Mucosa of descending colon (tissue), 3 donors: ENCODE data around the gene ASMTL. TPM values are rescaled to one million over a fixed set of nuclear protein-coding genes. Genes with fewer than 3 reads are reported as not detected.
A peak's percentile ranks its signal among the peaks of the same experiment; 100 is the strongest.

Experiments used
- ATAC-seq: fragments of 200-7000 bp; cut with Tn5 transposase; one replicate; pipeline ENCODE4 v1.9.1; 2020; ENCODE audit warnings: mild to moderate bottlenecking, moderate library complexity
- DNase-seq, 3 donors: peaks; one replicate each; pipeline ENCODE4 v3.0.0-alpha.2; 2020
- H3K36me3 ChIP-seq: fragments of 200-600 bp; one replicate; pipeline ENCODE4 v1.8.0; 2021; ENCODE audit warnings: low read depth, mild to moderate bottlenecking
- H3K4me1 ChIP-seq: fragments of 200-600 bp; one replicate; pipeline ENCODE4 v1.8.0; 2021; ENCODE audit warnings: low read depth, mild to moderate bottlenecking
- H3K4me3 ChIP-seq: fragments of 200-600 bp; one replicate; pipeline ENCODE4 v1.8.0; 2021; ENCODE audit warnings: mild to moderate bottlenecking
- H3K9me3 ChIP-seq: fragments of 200-600 bp; one replicate; pipeline ENCODE4 v1.8.0; 2021; ENCODE audit warnings: mild to moderate bottlenecking
- CTCF ChIP-seq: fragments of 200-600 bp; IDR thresholded peaks from one replicate; pipeline ENCODE4 v1.8.0; 2022; ENCODE audit warnings: antibody characterized with exemption, mild to moderate bottlenecking
- intact Hi-C, 2 donors: fragments of 100-400 bp; cut with DNase I in 1 of 2; cut with micrococcal nuclease in 1 of 2; formaldehyde crosslinking; loops; one replicate each; pipeline versions ENCODE4 v1.11.0 to v1.11.1; 2022; cut with DNase I, micrococcal nuclease
- total RNA-seq, 3 donors: library from RNA; stranded (reverse); fragmentation: NEBNext Ultra II Directional in 2 of 3; extraction: Animal tissue kit (Norgen Biotek cat#: 25700) in 2 of 3; gene quantifications; one replicate each; pipeline versions ENCODE4 v1.2.1 to v1.2.4, GENCODE V29; 2021 to 2023
- donor health status: DM: no; HTN: no; CAD: no; lungs with moderate emphysema.
- donor health status: DM: no; HTN: no; CAD: no.
- donor health status: DM: no; HTN: yes; CAD: no.

ASMTL gene
- total RNA-seq, 3 donors from 2014 or later = 15.6 to 32.0 (median 18.8) TPM

GRCh38 chrX:1488745-1489144, 36.0 kb upstream of the ASMTL start:
- intact Hi-C loops = no loop called here
- Histone ChIP-seq H3K36me3 (no peaks in the 10 kb centered on the region), H3K9me3 (no peaks in the 10 kb centered on the region), H3K4me3 (no peak overlapping the region), H3K4me1 (no peaks in the 10 kb centered on the region)
- no peak for TF ChIP-seq CTCF
- ATAC-seq (no peak), DNase-seq (no peak)

DNA sequence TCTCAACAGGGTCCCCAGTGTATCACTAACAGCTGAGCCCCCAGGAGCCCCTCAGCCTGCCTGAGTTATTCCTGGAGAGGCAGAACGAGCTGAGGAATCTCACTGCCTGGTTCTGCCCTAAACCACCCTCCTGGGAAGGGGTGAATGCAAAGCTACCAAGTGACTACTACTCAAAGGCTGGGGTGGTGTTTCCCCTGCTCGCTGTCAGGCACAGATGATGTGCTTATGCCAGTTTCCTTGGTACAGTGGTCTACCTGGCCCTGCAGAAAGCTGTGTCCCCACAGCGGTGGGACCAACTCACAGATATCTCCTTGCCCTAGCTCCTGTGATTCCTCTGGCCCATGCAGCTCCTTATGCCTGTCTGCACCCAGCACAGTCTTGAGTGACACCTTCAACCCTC, 35.4 kb upstream of the ASMTL start:
- intact Hi-C loops = no loop called here
- TF ChIP-seq CTCF = no peak
- H3K36me3 ChIP-seq = no peaks in the 10 kb centered on the region
- ATAC-seq (no peak), DNase-seq (no peak)
- no peak overlapping the region for H3K4me3 ChIP-seq
- H3K9me3 ChIP-seq = no peaks in the 10 kb centered on the region
- no peaks in the 10 kb centered on the region for H3K4me1 ChIP-seq

- ATAC-seq (no peak), DNase-seq (no peak)
- no peak overlapping the region for H3K4me3 ChIP-seq
- intact Hi-C loops = no loop called here
- no peaks in the 10 kb centered on the region for H3K36me3 ChIP-seq
- no peaks in the 10 kb centered on the region for H3K9me3 ChIP-seq
- H3K4me1 ChIP-seq = no peaks in the 10 kb centered on the region
- TF ChIP-seq CTCF = no peak
Observed at GRCh38 chrX:1487401-1487800, 34.7 kb upstream of the ASMTL start.

GRCh38 chrX:1486749-1487361, 34.1 kb upstream of the ASMTL start:
- no peak overlapping the region for H3K4me3 ChIP-seq
- peak; percentile 51 for ATAC-seq
- H3K4me1 ChIP-seq = no peaks in the 10 kb centered on the region
- H3K36me3 ChIP-seq = no peaks in the 10 kb centered on the region
- intact Hi-C loops = no loop called here
- no peak for TF ChIP-seq CTCF
- no peaks in the 10 kb centered on the region for H3K9me3 ChIP-seq
- no peak for DNase-seq

DNA sequence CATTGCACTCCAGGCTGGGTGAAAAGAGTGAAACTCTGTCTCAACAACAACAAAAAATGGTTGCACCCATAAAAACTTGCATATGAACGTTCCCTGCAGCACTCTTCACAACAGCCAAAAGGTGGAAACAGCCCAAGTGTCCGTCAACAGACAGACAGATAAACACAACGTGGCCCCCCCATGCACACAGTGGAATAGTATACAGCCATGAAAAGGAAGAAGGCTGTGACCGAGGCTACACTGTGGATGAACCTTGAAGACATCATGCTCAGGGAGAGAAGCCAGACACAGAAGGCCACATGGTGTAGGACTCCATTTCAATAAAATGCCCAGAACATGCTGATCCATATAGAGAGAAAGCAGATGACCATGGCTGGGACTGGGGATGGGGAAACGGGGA, 33.5 kb upstream of the ASMTL start:
- H3K4me3 ChIP-seq = no peak overlapping the region
- DNase-seq (no peak), ATAC-seq (no peak)
- no peaks in the 10 kb centered on the region for H3K9me3 ChIP-seq
- H3K36me3 ChIP-seq = no peaks in the 10 kb centered on the region
- H3K4me1 ChIP-seq = no peaks in the 10 kb centered on the region
- TF ChIP-seq CTCF = no peak
- intact Hi-C loops = no loop called here

GRCh38 chrX:1485033-1485432, 32.3 kb upstream of the ASMTL start:
- Histone ChIP-seq H3K9me3 (no peaks in the 10 kb centered on the region), H3K36me3 (no peaks in the 10 kb centered on the region), H3K4me3 (no peak overlapping the region), H3K4me1 (no peaks in the 10 kb centered on the region)
- intact Hi-C loops = no loop called here
- DNase-seq (no peak), ATAC-seq (no peak)
- TF ChIP-seq CTCF = no peak
